Muscle layer of colon (tissue), 2 donors: ENCODE results near the gene ARHGAP33.

ENCODE experiments used
- H3K27ac ChIP-seq: one replicate; pipeline ENCODE4 v1.7.0; 2013; ENCODE audit warnings: low read depth, mild to moderate bottlenecking, low read length, moderate library complexity
- H3K27me3 ChIP-seq, 2 donors: one replicate each; pipeline ENCODE4 v1.7.0; 2013; ENCODE audit warnings: low read length in 2 of 2, mild to moderate bottlenecking in 2 of 2; ENCODE audit not compliant: insufficient read depth in 2 of 2, control insufficient read depth in 1 of 2
- H3K36me3 ChIP-seq: one replicate; pipeline ENCODE4 v1.7.0; 2013; ENCODE audit warnings: mild to moderate bottlenecking, low read length; ENCODE audit not compliant: insufficient read depth
- H3K4me1 ChIP-seq: one replicate; pipeline ENCODE4 v1.7.0; 2013; ENCODE audit warnings: mild to moderate bottlenecking, low read length; ENCODE audit not compliant: insufficient read depth
- H3K4me3 ChIP-seq, 2 donors: one replicate each; pipeline ENCODE4 v1.7.0; 2013; ENCODE audit warnings: low read length in 2 of 2, low read depth in 1 of 2, mild to moderate bottlenecking in 1 of 2, moderate library complexity in 1 of 2
- H3K9ac ChIP-seq: one replicate; pipeline ENCODE4 v1.7.0; 2013; ENCODE audit warnings: low read length
- H3K9me3 ChIP-seq: one replicate; pipeline ENCODE4 v1.7.0; 2013; ENCODE audit warnings: mild to moderate bottlenecking, low read length
- donor health status: abdominal sarcoma.
- donor health status: Adenocarcinoma of cecum.

The ARHGAP33 gene

DNA sequence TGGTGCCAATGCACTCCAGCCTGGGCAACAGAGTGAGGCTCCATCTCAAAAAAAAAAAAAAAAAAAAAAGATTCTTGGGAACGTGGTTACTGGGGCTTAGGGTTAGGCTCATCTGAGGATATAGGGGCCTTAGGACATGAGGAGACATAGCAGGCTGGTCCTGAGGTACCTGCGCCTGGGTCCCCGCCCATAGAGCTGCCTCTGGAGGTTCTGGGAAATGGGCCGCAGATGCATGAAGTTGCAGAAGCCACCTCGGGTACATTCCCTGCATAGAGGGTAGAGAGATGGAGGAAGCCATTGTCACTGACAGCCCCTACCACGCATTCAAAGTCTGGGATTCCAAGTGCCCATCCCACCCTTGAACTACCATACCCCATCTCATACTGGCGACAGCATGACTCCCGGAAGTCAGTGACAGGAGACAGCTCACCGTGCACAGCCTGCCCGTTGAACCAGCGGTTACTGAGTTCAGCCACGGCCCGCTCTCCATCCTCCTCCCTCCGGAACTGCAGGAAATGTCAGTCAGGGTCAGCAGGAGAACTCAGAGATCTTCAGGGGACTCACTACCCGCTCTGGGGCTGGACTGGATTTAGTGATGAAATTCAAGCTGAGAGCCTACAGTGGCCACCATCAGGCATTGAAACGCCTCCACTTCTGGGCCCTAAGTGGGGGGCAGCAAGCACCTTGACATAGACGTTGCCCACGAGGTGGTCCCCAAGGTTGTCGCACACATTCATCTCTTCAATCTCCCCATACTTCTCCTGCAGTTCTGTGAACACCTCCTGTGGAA lies 31.5 kb upstream of the ARHGAP33 start:
- Histone ChIP-seq H3K4me1 (peaks cover 36% of the 10 kb centered on the region), H3K9ac (peak overlapping the region; percentile 84), H3K9me3 (no peaks in the 10 kb centered on the region), H3K27me3 (no peaks in the 10 kb centered on the region), H3K4me3 (peak overlapping the region; percentile 90 to 94), H3K27ac (peak overlapping the region; percentile 100), H3K36me3 (peaks cover 8% of the 10 kb centered on the region)

DNA sequence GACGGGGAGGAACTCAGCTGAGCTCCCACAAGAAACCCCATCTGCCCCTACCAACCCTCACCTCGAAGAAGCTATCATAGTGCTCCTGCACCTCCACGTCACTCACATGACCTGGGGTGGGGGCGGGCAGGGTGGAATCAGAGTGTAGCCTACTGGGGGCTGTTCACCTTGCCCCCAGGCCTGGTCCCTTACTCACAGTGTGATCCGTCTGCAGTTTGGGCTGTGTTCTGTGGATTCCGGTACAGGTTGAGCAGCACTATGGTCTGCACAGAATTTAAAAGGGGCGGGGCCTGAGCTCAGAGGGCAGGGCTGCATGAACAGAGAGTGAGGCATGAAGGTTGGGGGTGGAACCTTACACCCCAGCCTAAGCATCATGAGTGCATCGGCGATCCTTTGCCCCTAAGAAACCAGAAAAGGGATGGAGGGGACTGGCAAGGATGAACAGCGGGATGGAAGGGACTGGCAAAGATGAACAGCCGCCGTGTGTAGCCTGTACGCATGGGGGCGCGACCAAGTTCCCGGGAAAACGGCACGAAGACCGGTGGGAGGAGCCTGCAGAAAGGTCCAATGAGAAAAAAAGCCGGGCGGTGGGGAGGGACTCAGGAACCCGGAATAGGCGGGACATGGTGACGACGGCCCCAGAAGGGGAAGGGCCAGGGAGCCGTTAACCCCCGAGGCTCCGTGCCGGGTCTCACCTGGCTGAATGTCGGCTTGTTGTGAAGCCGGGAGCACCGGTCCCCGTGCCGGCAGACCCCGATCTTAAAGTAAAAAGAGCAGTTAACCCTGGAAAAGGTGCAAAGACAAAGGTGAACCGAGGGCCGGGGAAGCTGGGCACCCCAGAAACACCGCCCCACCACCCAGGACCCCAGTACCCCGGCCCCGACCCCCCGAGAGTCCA lies 30.7 kb upstream of the ARHGAP33 start:
- Histone ChIP-seq H3K9me3 (no peaks in the 10 kb centered on the region), H3K4me3 (peak overlapping the region; percentile 90 to 94), H3K27me3 (no peaks in the 10 kb centered on the region), H3K4me1 (peaks cover 39% of the 10 kb centered on the region), H3K27ac (peak overlapping the region; percentile 100), H3K36me3 (peaks cover 6% of the 10 kb centered on the region), H3K9ac (peak overlapping the region; percentile 84)

DNA sequence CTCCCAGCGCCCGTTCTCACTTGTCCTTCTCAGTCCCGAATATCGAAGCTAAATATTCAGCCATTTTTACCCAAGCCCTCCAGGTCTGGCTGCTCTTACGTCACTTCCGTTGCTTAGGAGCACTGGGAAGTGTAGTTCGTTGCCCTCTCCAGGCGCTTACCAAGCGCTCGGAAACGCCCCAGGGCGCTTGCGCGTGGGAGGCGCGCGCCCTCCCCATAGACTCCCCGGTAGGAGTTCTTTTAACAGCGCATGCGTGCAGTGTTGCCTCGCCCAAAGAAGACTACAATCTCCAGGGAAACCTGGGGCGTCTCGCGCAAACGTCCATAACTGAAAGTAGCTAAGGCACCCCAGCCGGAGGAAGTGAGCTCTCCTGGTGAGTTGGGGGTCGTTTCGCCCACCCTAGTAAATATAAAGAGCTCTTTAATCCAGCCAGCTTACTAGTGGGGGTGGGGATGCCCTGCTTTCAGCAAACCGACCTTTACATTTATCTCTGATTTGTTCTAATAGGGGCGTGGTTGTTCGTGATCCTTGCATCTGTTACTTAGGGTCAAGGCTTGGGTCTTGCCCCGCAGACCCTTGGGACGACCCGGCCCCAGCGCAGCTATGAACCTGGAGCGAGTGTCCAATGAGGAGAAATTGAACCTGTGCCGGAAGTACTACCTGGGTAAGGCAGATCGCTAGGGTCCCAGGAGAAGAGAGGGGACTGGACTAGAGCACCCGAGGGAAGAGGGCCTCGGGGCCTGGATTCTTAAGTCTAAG lies 29.9 kb upstream of the ARHGAP33 start, which contains the start of the genes PSENEN and U2AF1L4:
Gene PSENEN, plus strand, starts transcription at position 324 of the 759 bp plus-strand sequence. Its CDS starts 280 bp downstream, at position 604.
Gene U2AF1L4, minus strand, starts transcription at position 91 of the 759 bp plus-strand sequence. Its CDS starts 27 bp downstream, at position 64.
- Histone ChIP-seq H3K36me3 (peaks cover 6% of the 10 kb centered on the region), H3K27me3 (no peaks in the 10 kb centered on the region), H3K4me1 (peaks cover 39% of the 10 kb centered on the region), H3K9me3 (no peaks in the 10 kb centered on the region), H3K27ac (peak within 1 kb of the TSS; percentile 100), H3K9ac (peak within 1 kb of the TSS; percentile 84), H3K4me3 (peak within 1 kb of the TSS; percentile 90 to 94)

DNA sequence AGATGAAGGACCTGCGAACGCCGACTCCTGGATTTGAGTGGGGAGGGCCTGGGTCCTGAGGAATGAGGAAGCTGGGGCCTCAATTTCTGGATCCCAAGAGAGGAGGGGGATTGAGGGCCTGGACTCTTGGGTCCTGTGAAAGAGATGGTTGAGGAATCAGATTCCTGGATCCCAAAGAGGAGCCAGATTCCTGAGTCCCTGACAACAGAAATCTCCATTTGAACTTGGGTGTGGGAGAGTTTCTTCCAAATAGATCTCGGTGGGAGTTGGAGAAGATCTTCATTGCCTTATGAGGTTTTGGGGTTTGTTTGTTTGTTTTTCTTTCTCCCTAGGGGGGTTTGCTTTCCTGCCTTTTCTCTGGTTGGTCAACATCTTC lies 29.3 kb upstream of the ARHGAP33 start:
- Histone ChIP-seq H3K27ac (peak overlapping the region; percentile 100), H3K36me3 (peaks cover 6% of the 10 kb centered on the region), H3K27me3 (no peaks in the 10 kb centered on the region), H3K9me3 (no peaks in the 10 kb centered on the region), H3K9ac (peak overlapping the region; percentile 84), H3K4me3 (peak overlapping the region; percentile 53 to 94), H3K4me1 (peaks cover 36% of the 10 kb centered on the region)

DNA sequence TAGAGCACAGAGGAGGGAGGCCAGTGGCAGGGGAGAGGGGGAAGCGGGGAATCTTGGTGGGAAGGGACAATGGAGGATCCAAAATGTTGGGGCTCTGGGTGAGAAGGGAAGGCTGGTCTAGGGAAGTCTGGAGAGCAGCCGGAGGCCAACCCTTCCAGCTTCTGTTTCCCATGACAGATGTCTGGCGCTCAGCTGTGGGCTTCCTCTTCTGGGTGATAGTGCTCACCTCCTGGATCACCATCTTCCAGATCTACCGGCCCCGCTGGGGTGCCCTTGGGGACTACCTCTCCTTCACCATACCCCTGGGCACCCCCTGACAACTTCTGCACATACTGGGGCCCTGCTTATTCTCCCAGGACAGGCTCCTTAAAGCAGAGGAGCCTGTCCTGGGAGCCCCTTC lies 28.8 kb upstream of the ARHGAP33 start:
- Histone ChIP-seq H3K27ac (no peak overlapping the region), H3K27me3 (no peaks in the 10 kb centered on the region), H3K4me3 (peak overlapping the region in 1 of 2 donors; percentile 94), H3K9ac (peak overlapping the region; percentile 84), H3K36me3 (peaks cover 6% of the 10 kb centered on the region), H3K9me3 (no peaks in the 10 kb centered on the region), H3K4me1 (peaks cover 36% of the 10 kb centered on the region)

DNA sequence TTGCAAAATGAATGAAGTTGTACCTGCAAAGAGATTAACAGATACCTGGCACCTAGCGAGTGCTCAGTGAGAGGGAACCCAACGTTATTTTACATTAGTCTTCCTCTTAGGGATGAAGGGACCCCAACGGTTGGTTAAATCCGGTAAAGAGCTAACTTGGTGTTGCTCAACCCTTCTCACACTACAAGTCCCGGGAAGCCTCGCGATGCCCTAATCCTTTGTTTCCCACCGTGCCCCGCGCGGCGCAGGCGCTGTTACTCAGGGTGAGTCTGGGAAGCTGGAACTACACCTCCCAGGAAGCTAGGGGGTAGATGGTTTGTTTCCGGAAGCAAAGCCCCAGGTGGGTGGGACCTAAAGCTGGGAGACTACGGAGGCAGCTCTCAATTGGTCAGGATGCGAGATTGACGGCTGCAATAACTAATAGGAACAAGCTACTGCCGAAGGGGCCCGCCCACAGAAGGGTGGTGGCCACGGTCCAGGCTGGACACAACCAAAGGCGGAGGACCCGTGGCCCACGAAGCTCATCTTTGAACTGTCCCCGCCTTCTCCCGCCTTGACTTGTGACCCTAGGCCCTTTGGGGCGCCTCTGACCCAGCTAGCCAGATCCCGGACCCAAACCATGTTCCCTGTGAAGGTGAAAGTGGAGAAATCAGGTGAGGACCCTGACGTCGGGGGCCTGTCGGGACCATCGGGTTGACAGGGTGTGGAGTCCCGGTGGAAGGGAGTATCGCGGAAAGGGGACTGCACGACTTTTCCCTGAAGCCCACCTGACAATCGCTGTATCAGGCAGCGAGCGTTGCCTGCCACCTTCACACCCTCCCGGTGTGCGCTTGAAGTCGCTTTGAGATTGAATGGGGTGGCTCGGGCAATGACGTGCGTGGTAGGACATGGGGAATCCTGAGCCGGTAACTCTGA lies 27.0 kb upstream of the ARHGAP33 start, which contains the start of gene LIN37:
Gene LIN37, plus strand, starts transcription at position 471 of the 915 bp plus-strand sequence. Its CDS starts 149 bp downstream, at position 620.
- Histone ChIP-seq H3K27me3 (no peaks in the 10 kb centered on the region), H3K9me3 (no peaks in the 10 kb centered on the region), H3K4me3 (peak within 1 kb of the TSS; percentile 96 to 99), H3K27ac (peak within 1 kb of the TSS; percentile 99), H3K36me3 (peaks cover 11% of the 10 kb centered on the region), H3K9ac (peak within 1 kb of the TSS; percentile 93), H3K4me1 (peaks cover 36% of the 10 kb centered on the region)

DNA sequence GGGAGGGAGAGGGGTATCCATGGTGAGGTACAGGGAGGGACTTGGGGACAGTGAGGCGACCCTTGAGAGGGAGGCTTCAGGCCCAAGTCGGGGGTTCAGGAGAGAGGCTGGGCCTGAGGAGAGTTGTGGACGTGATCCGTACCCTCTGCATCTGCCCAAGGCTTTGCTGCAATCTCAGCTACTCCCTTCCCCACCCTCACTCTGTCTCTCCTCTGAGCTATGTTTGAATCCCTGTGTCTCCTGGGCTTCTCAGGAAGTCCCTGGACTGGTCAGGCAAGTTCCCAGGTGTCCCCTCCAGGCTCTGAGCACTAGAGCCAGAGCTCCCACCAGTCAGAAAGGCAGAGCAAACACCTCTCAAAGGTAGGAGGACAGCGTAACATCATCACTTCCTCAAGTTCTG lies 25.2 kb upstream of the ARHGAP33 start:
- Histone ChIP-seq H3K9me3 (no peaks in the 10 kb centered on the region), H3K4me3 (no peak overlapping the region), H3K36me3 (peaks cover 22% of the 10 kb centered on the region), H3K9ac (no peak overlapping the region), H3K27ac (no peak overlapping the region), H3K27me3 (no peaks in the 10 kb centered on the region), H3K4me1 (peaks cover 44% of the 10 kb centered on the region)

DNA sequence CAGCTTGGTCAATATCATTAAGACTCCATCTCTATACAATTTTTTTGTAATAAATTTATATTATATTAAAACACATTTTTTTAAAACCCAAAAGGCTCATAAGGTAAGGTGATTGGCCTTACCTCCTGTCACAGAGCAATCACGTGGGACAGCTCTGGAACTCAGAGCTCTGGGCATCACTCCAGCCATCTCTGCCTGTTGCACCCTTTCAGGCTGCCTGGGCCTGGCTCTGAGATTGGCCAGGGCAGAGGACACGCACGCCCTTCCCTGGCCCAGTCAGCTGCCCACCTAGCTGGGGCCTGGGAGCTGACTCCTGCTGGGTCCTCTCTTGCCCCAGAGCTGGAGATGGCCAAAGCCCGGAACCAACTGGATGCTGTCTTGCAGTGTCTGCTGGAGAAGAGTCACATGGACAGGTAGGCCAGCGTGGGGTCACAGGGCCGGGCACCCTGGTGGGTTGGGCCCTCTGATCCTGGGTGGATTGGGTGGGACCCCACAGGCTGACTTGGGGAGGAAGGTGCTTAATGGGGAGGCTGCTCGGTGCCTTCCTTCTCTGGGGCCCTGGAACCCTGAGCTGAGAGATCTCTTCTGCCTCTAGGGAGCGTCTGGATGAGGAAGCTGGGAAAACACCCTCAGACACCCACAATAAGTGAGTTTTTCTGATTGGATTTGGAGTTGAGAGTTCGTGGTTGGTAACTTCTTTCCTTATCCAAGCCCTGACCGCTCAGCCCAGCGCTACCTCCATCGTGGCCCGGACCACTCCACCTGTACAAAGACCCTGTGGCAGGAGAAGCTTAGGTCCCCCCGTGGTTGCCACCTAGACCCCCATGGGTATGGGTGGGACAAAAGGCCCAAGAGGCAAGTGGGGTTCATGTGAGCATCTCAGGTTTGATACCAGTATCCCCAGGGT lies 23.3 kb upstream of the ARHGAP33 start:
- Histone ChIP-seq H3K4me3 (no peak overlapping the region), H3K4me1 (peaks cover 33% of the 10 kb centered on the region), H3K9ac (no peak overlapping the region), H3K36me3 (peaks cover 22% of the 10 kb centered on the region), H3K27ac (no peak overlapping the region), H3K9me3 (no peaks in the 10 kb centered on the region), H3K27me3 (no peaks in the 10 kb centered on the region)

DNA sequence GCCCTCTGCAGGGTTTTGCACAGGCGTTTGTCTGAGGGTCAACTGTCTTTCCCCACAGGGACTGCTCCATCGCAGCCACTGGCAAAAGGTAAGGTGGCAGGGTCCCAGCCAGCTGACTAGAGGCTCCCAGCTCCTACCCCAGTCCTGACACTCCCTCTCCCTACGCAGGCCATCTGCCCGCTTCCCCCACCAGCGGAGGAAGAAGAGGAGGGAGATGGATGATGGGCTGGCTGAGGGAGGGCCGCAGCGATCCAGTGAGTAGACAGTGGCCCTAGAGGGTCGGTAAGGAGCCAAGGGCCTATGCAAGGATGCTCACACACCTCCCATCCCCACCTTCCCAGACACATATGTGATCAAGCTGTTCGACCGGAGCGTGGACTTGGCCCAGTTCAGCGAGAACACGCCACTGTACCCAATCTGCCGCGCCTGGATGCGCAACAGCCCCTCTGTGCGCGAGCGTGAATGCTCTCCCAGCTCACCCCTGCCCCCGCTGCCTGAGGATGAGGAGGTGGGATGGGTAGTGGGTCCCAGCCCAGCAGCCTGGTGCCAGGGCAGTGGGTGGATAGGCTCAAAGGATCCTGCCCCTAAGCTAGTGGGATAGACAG lies 22.5 kb upstream of the ARHGAP33 start:
- H3K4me1 ChIP-seq, result peaks cover 32% of the 10 kb centered on the region
- H3K27me3 ChIP-seq, result no peaks in the 10 kb centered on the region
- peak overlapping the region; percentile 60 for H3K27ac ChIP-seq
- no peak overlapping the region for H3K4me3 ChIP-seq
- no peaks in the 10 kb centered on the region for H3K9me3 ChIP-seq
- no peak overlapping the region for H3K9ac ChIP-seq
- H3K36me3 ChIP-seq, result peaks cover 22% of the 10 kb centered on the region
